Midbrain (tissue), 1 donor: ENCODE measurements around the gene CPB2.
A peak's percentile ranks its signal among the peaks of the same experiment; 100 is the strongest.

Experiments
- DNase-seq: peaks from one replicate; lab custom pipeline; 2025; lab: John Stamatoyannopoulos, UW

The CPB2 gene

GRCh38 chr13:46126552-46127357 is 21.9 kb upstream of the CPB2 start:
- DNase-seq, result peak; percentile 90

GRCh38 chr13:46126056-46126455 is 21.2 kb upstream of the CPB2 start:
- no peak for DNase-seq

GRCh38 chr13:46124967-46125933 is 20.4 kb upstream of the CPB2 start:
- no peak for DNase-seq

- DNase-seq, result no peak
These were observed 19.7 kb upstream of the CPB2 start for GRCh38 chr13:46124531-46124966.

- no peak for DNase-seq
These were observed 17.5 kb upstream of the CPB2 start for GRCh38 chr13:46122304-46122703.

- peak; percentile 31 for DNase-seq
These were observed 16.8 kb upstream of the CPB2 start for GRCh38 chr13:46121597-46122163.

- no peak for DNase-seq
These were observed 16.2 kb upstream of the CPB2 start for GRCh38 chr13:46121033-46121432.

GRCh38 chr13:46119883-46120614 is 15.2 kb upstream of the CPB2 start:
- DNase-seq, result no peak

- DNase-seq, result no peak
These were observed 12.0 kb upstream of the CPB2 start for GRCh38 chr13:46116653-46117502.

- no peak for DNase-seq
These were observed 9.8 kb upstream of the CPB2 start for GRCh38 chr13:46114613-46115012.

- no peak for DNase-seq
These were observed 8.8 kb upstream of the CPB2 start for GRCh38 chr13:46113596-46113995.

- DNase-seq, result no peak
These were observed 6.3 kb upstream of the CPB2 start for GRCh38 chr13:46111151-46111550.

GRCh38 chr13:46109451-46109850 is 4.6 kb upstream of the CPB2 start:
- DNase-seq, result no peak

- DNase-seq, result no peak
These were observed 2.1 kb upstream of the CPB2 start for GRCh38 chr13:46106839-46107371.

GRCh38 chr13:46103037-46103436 is 1.8 kb downstream of the CPB2 start:
- no peak for DNase-seq

GRCh38 chr13:46102255-46102605 is 2.6 kb downstream of the CPB2 start:
- no peak for DNase-seq

- DNase-seq, result peak; percentile 42
These were observed 3.2 kb downstream of the CPB2 start for GRCh38 chr13:46101484-46102254.

GRCh38 chr13:46101002-46101401 is 3.8 kb downstream of the CPB2 start:
- DNase-seq, result no peak

- no peak for DNase-seq
These were observed 4.5 kb downstream of the CPB2 start for GRCh38 chr13:46100191-46100815.
